Tibial nerve (tissue), 4 donors: ENCODE data around the gene ACVR1B.

Source experiments
- CTCF ChIP-seq, 5 experiments: fragments of 200-600 bp in 3 of 5; fragments of 450-650 bp in 2 of 5; sonication (generic) in 3 of 5; IDR thresholded peaks; one replicate each; pipeline ENCODE4 v1.5.1; 2016 to 2019; ENCODE audit warnings: antibody characterized with exemption in 5 of 5, mild to moderate bottlenecking in 3 of 5, moderate library complexity in 2 of 5
- EP300 ChIP-seq, 2 donors: sonication (generic); formaldehyde crosslinking; IDR thresholded peaks; one replicate each; pipeline ENCODE4 v1.6.1; 2017; ENCODE audit warnings: antibody characterized with exemption in 2 of 2, mild to moderate bottlenecking in 1 of 2
- POLR2A ChIP-seq, 2 donors: fragments of 450-650 bp; IDR thresholded peaks; one replicate each; pipeline ENCODE4 v1.6.1; 2017; ENCODE audit warnings: antibody characterized with exemption in 2 of 2, mild to moderate bottlenecking in 2 of 2, moderate library complexity in 2 of 2

- no peak for TF ChIP-seq POLR2A (IDR thresholded peaks at IDR 0.05)
- no peak for TF ChIP-seq CTCF (IDR thresholded peaks at IDR 0.05)
- no peak for TF ChIP-seq EP300 (IDR thresholded peaks at IDR 0.05)
Observed at GRCh38 chr12:51907856-51908425, 43.6 kb upstream of the ACVR1B start.
